ENCODE results near the gene RAB20. TPM values are rescaled to one million over a fixed set of nuclear protein-coding genes. Genes with fewer than 3 reads are reported as not detected.

The RAB20 gene
- total and polyA plus RNA-seq, 2 donors (not counting 1 experiment from before 2014, with no cell fraction given): 2.4 to 4.6 TPM

GRCh38 chr13:110546926-110547325, 14.6 kb downstream of the RAB20 start:
- DNase-seq (no peak), ATAC-seq (ENCODE audit: low read depth) (no peak)
- H3K79me2 ChIP-seq (ENCODE audit: control insufficient read depth, insufficient read depth, low read length): peaks cover 3% of the 10 kb centered on the region
- peaks cover 4% of the 10 kb centered on the region for H3K4me1 Mint-ChIP-seq
- intact Hi-C loops (cut with micrococcal nuclease): no loop called here
- no peak overlapping the region for H2AFZ ChIP-seq (ENCODE audit: insufficient read depth, low read depth, low read length, poor library complexity, severe bottlenecking)
- H3K4me3 ChIP-seq (ENCODE audit: control extremely low read depth in 1 of 5, extremely low read depth in 1 of 5, insufficient read depth in 1 of 5, low read depth in 2 of 5, low read length in 4 of 5): no peak overlapping the region
- H3K27me3 ChIP-seq (replicated peaks in 1 of 4; ENCODE audit: control extremely low read depth in 1 of 4, control insufficient read depth in 3 of 4, insufficient read depth in 4 of 4, low read length in 3 of 4): no peaks in the 10 kb centered on the region
- POLR2A ChIA-PET: no interaction called here
- H3K27ac ChIP-seq (ENCODE audit: low read length in 2 of 2): no peak overlapping the region
- TF ChIP-seq EZH2 (IDR thresholded peaks at IDR 0.05; ENCODE audit: borderline replicate concordance, insufficient read depth, low read depth, low read length, poor library complexity, severe bottlenecking): no peak
- no peak for TF ChIP-seq CTCF (IDR thresholded peaks at IDR 0.05)
- no peak overlapping the region for H3K4me2 ChIP-seq (replicated peaks; ENCODE audit: low read depth, low read length, poor library complexity, severe bottlenecking)
- H4K20me1 ChIP-seq (ENCODE audit: control insufficient read depth, insufficient read depth, low read length, poor library complexity, severe bottlenecking): no peaks in the 10 kb centered on the region
- H3K36me3 ChIP-seq (replicated peaks in 1 of 2; ENCODE audit: control extremely low read depth in 1 of 2, control insufficient read depth in 1 of 2, extremely low read depth in 1 of 2, insufficient read depth in 2 of 2, low read length in 1 of 2): no peaks in the 10 kb centered on the region
- no peaks in the 10 kb centered on the region for H3K27me3 Mint-ChIP-seq
- no peak overlapping the region for H3K9ac ChIP-seq (ENCODE audit: low read length)
- H3K9me3 Mint-ChIP-seq (ENCODE audit: insufficient read depth): peaks cover 2% of the 10 kb centered on the region
- WGBS (ENCODE audit: insufficient coverage): 98% methylated on average over 14 of the region's 14 CpGs
- CTCF ChIA-PET: interaction anchor here (0.7 kb wide), 1 partner anchor 91 kb away, joined by 3 read pairs; no protein-coding TSS in a partner anchor
- no peak overlapping the region for H3K4me3 Mint-ChIP-seq
- no peaks in the 10 kb centered on the region for H3K4me1 ChIP-seq (ENCODE audit: control insufficient read depth in 2 of 2, insufficient read depth in 2 of 2, low read length in 2 of 2)
- peaks cover 0 to 4% (median 0%) of the 10 kb centered on the region in 3 donors for H3K9me3 ChIP-seq (ENCODE audit: control extremely low read depth in 1 of 3, control insufficient read depth in 2 of 3, insufficient read depth in 1 of 3, low read length in 2 of 3)
- no peak overlapping the region for H3K27ac Mint-ChIP-seq

- Histone ChIP-seq H4K20me1 (ENCODE audit: control insufficient read depth, insufficient read depth, low read length, poor library complexity, severe bottlenecking) (no peaks in the 10 kb centered on the region), H3K4me1 (ENCODE audit: control insufficient read depth in 2 of 2, insufficient read depth in 2 of 2, low read length in 2 of 2) (no peaks in the 10 kb centered on the region), H3K79me2 (ENCODE audit: control insufficient read depth, insufficient read depth, low read length) (no peaks in the 10 kb centered on the region), H3K9ac (ENCODE audit: low read length) (no peak overlapping the region), H3K36me3 (replicated peaks in 1 of 2; ENCODE audit: control extremely low read depth in 1 of 2, control insufficient read depth in 1 of 2, extremely low read depth in 1 of 2, insufficient read depth in 2 of 2, low read length in 1 of 2) (no peaks in the 10 kb centered on the region), H3K27ac (ENCODE audit: low read length in 2 of 2) (no peak overlapping the region), H3K4me2 (replicated peaks; ENCODE audit: low read depth, low read length, poor library complexity, severe bottlenecking) (no peak overlapping the region), H3K9me3 (ENCODE audit: control extremely low read depth in 1 of 3, control insufficient read depth in 2 of 3, insufficient read depth in 1 of 3, low read length in 2 of 3) (peaks cover 0 to 4% (median 0%) of the 10 kb centered on the region in 3 donors), H2AFZ (ENCODE audit: insufficient read depth, low read depth, low read length, poor library complexity, severe bottlenecking) (no peak overlapping the region), H3K4me3 (ENCODE audit: control extremely low read depth in 1 of 5, extremely low read depth in 1 of 5, insufficient read depth in 1 of 5, low read depth in 2 of 5, low read length in 4 of 5) (no peak overlapping the region), H3K27me3 (replicated peaks in 1 of 4; ENCODE audit: control extremely low read depth in 1 of 4, control insufficient read depth in 3 of 4, insufficient read depth in 4 of 4, low read length in 3 of 4) (no peaks in the 10 kb centered on the region)
- DNase-seq (no peak), ATAC-seq (ENCODE audit: low read depth) (no peak)
- H3K4me1 Mint-ChIP-seq: peaks cover 4% of the 10 kb centered on the region
- ChIA-PET POLR2A (no interaction called here), CTCF (interaction anchor here (0.7 kb wide), 1 partner anchor 91 kb away, joined by 3 read pairs; no protein-coding TSS in a partner anchor)
- TF ChIP-seq EZH2 (IDR thresholded peaks at IDR 0.05; ENCODE audit: borderline replicate concordance, insufficient read depth, low read depth, low read length, poor library complexity, severe bottlenecking): no peak
- TF ChIP-seq CTCF (IDR thresholded peaks at IDR 0.05): no peak
- WGBS (ENCODE audit: insufficient coverage): 94% methylated on average over 2 of the region's 4 CpGs
- H3K9me3 Mint-ChIP-seq (ENCODE audit: insufficient read depth): peaks cover 2% of the 10 kb centered on the region
- no peaks in the 10 kb centered on the region for H3K27me3 Mint-ChIP-seq
- intact Hi-C loops (cut with micrococcal nuclease): no loop called here
- no peak overlapping the region for H3K4me3 Mint-ChIP-seq
- H3K27ac Mint-ChIP-seq: no peak overlapping the region
These were observed 15.1 kb downstream of the RAB20 start for GRCh38 chr13:110546378-110546777.
